NCI-H774 (cell line): ENCODE data around the gene DAPK2.
"Not testable (repeated sequence)": the region's sequence is repeated elsewhere in the genome, so short reads cannot be mapped to it uniquely, and the experiment has no call there.

Source experiments
- DNase-seq: peaks from one replicate; lab custom pipeline; 2025; lab: John Stamatoyannopoulos, UW

The DAPK2 gene

DNA sequence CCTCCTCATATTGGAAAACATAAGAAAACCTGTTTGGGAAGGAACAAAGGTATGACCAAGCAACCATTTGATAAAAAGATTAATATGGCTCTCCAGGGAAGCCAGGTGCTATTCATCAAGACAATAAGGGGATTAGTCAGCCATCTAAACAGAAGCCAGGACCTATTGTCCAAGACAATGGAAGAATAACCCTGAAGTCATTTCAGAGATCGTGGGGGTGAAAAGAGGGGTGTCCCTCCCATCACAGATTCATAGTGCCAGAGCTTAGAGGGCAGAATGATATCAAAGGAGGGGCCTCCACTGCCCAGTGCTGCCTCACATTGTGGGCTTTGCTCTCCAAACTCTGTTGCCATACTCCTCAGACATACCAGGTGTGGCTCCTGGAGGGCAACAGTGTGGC is 73.5 kb downstream of the DAPK2 start:
- DNase-seq: peak; percentile 25

DNA sequence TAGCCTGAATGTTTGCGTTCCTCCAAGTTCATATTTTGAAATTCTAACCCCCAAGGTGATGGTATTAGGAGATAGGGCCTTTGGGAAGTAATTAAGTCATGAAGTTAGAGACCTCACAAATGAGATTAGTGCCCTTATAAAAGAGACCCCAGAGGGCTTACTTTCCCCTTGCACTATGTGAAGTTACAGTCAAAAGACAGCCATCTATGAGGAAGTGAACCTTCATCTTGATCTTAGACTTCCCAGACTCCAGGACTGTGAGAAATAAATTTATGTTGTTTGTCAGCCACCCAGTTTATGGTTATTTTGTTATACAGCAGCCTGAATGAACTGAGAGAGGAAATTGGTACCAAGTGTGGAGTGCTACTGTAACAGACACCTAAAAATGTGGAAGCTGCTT is 74.4 kb downstream of the DAPK2 start:
- DNase-seq: no peak

DNA sequence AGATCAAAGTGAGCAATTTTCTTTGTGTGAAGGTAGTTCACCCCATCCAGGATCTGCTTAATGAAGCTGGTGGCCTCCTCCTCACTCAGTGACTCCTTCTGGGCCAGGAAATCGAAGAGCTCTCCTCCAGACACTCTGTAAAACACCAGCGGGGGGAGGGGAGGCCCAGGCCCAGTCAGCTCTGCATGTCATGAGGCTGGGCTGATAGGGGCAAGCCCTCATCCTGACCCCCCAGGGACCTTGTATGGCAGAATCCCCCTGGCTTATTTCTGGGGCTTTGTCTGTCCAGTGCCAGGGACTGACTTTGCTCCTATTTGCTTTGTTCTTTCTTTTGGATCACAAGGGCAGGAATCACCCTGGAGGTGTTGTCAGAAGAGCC is 74.9 kb downstream of the DAPK2 start:
- DNase-seq: no peak

DNA sequence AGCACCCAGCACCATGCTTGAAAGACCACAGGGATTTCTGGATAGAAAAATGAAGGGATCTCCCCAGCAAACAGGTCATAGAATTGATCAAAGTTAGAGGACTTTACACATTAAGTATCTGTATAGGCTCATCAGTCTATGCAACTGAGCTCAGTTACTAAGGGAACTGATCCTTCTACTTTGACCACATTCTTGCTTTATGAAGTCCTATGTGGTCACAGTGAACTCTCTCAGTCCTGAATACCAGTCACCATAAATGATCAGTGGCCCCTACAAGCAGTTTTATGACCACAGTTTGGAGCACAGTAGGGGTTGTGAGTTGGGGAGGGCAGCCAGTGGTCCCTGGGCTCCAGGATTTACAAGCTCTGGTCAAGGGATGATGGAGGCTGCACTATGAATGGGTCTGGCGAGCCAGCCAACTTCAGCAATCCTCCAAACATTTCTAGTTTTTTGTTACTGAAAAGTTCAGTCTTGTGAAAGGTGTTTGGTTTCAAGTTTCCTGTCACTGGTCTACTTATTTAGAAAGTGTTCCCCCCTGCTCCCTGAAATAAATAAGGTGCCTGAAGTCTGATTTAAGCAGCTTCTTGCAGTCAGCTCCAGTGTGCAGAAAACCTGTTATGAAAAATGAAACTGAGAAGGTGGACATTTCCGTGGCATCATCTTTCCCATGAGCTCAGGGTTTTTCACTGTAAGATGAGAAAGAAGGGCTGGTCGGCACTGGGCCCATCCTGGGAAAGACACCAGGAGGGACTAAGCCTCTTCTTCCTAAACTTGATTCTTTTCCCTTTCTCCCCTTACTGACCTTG is 75.5 kb downstream of the DAPK2 start:
- DNase-seq: no peak

DNA sequence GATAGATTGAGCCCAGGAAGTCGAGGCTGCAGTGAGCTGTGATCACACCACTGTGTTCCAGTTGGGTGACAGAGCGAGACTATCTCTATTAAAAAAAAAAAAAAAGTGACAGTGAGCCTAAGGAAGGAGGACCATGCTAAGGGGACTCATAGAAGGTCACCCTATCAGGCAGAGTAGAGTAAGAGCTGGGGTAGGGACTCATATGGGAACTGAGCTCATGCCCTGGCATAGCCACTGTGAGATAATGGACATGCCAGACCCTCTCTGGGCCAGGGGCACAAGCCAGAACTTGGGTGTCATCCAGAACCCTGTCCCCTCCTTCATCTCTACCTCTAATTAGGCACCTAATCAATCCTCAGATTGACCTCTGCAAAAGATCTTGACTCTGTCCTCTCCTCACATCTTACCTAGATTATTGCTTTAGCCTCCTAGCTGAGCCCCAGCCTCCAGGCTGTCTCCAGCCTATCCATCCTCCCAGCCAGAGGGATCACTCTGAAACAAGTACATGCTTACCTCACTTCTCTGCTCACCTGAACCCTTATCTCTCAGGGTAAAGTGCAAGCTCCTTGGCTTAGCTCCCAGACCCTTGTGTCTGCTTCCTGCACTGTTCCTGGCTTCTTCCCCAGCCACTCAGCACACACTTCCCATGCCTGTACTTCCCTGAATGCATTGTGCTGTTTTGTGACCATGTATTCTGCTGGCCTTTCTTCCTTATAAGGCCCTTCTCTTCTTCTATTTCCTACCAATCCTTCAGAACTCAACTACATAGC is 76.4 kb downstream of the DAPK2 start:
- no peak for DNase-seq

DNA sequence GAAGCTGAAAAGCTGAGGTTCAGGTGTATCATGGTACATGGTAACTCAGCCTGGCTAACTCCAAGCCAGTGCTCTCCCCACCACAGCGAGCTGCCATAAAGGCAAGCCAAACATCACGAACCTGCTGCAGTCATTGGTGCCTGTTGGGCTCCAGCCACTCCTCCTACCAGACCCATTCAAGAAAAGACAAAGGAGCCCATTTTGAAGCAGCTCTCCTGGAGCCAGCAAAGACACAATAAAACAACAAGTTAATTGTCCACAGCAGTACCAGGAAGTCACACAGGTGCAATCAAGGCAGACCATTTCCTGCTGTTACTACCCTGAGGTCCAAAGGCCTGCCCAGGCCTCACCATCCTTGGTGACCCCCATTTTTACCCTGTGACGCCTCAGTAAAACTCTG is 77.6 kb downstream of the DAPK2 start:
- DNase-seq: peak; percentile 26

DNA sequence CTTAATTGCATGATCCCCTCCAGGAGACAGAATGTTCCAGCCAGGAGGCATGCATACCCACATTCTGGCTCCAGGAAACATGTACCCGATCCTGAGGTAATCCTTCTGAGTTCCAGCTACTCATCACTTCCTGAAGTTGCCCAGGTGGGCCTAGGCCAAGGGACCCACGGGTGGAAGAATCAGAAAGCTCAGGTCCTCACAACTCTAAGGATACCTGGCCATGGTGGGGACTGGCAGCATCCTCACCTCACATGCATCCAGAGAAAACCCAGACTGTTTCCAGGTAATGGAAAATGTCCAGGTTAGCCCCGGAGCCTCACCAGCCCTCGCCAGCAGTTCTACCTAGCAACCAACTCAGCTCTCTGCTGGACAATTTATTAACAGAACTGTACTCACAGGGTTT is 78.2 kb downstream of the DAPK2 start:
- no peak for DNase-seq

DNA sequence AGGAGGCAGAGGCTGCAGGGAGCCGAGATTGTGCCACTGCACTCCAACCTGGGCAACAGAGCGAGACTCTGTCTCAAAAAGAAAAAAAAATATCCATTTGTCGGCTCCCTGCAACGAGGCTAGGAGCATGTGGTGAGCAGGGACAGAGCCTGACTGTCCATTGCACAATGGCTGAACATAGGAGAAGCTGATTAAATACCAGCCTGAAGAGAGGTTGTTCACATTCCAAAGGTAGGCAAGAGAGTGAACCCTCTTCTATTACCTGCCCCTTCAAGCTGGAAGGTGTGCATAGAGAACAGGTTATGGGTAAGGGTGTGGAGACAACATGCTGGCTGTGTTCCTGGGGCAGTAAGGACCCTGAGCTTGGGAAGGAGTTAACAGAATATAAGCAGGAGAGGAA is 78.7 kb downstream of the DAPK2 start:
- DNase-seq: no peak

DNA sequence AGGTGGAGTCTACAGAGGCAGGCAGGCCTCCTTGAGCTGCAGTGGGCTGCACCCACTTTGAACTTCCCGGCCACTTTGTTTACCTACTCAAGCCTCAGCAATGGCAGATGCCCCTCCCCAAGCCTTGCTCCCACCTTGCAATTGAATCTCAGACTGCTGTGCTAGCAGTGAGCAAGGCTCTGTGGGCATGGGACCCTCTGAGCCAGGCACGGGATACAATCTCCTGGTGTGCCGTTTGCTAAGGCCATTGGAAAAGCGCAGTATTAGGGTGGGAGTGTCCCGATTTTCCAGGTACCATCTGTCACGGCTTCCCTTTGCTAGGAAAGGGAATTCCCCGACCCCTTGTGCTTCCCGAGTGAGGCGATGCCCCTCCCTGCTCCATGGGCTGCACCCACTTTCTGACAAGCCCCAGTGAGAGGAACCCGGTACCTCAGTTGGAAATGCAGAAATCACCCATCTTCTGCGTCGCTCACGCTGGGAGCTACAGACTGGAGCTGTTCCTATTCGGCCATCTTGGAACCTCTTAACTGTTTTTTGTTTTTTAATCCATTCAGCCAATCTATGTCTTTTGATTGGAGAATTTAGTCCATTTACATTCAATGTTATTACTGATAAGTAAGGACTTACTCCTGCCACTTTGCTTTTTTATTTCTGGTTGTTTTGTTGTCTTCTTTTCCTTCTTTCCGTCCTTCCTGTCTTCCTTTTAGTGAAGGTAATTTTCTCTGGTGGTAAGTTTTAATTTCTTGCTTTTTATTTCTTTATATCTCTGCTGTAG is 83.2 kb downstream of the DAPK2 start:
- not testable (repeated sequence) for DNase-seq

DNA sequence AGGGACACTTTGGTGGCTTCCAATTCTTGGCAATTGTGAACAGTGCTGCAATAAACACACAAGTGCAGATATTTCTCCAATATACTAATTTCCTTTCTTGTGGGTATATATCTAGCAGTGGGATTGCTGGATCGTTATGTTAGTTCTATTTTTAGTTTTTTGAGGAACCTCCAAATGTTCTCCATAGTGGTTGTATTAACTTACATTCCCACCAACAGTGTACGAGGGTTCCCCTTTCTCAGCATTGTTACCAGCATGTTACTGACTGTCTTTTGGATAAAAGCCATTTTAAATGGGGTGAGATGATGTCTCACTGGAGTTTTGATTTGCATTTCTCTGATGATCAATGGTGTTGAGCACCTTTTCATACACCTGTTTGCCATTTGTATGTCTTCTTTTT is 92.8 kb downstream of the DAPK2 start:
- DNase-seq: no peak

DNA sequence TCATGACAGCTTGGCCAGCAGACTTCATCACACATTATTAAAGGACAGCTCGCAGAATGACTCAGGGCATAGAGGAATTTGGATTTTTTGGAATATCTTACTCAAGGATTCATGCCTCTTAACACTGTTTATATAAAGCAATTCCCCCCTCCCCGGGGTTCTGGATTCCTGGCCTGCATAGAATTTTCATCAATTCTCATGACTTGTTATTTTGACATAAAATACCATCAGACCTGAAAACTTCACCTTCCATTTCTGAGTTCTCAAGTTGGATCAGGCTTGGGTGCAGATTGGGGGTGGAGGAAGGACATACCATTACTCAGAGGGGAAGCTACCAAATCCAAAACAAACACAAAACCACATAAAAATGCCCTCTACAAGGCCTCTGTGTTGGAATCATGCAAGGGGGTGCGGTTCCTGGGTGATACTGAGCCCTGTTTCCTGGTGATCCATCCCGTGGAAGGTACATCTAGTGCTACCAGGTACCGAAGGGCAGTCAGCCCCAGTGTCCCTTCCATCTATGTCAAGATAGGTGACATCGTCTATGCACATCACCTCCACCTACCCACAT is 95.3 kb downstream of the DAPK2 start:
- DNase-seq: no peak

DNA sequence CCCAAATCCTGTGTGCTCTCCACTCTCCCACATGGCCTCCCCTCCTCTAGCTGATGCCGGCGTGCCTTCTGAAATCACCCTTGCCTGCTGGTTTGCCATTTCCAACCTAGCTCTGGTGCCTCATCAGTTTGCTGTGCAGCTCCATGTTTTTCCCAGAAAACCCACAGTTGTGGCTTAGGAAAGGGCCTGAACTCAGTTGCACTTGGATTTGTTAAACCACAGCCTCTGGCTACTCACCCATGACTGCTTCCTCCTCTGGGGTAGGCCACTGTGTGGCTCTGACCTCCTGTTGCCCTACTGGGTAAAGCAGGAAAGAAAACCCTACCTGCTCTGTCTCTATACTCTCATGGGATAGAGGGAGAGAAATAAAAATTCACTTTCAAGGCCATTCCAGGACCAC is 97.3 kb downstream of the DAPK2 start:
- no peak for DNase-seq

DNA sequence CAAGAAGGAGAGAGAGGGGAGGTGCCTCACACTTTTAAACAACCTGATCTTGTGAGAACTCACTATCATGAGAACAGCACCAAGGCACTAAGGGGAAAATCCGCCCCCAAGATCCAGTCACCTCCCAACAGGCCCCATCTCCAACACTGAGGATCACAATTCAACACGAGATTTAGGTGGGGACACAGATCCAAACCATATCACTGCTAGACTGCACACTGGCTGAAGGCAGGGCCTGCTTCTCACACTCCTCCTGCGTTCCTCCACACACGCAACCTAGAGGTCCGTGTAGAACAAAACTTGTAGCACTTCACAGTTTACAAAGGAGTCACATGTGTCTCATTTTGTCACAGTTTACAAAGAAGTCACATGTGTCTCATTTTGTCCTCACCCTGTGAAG is 97.8 kb downstream of the DAPK2 start:
- DNase-seq: no peak

DNA sequence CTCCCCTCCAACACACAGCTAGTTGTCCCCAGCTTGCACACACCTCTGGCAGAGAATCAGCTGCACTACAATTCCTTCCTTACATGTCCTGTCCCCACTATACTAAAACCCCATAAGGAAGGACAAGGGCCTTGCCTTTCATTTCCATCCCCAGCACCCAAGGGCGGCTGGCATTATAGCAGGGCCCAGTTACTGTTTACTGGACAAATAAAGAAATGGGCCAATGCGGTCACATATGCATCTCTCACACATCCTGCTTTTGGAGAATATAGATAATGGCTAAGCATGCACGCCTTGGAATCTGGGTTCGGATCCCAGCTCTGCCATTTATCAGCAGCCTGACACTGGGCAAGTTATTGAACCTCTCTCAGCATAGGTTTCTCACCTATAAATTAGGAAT is 99.1 kb downstream of the DAPK2 start:
- no peak for DNase-seq

DNA sequence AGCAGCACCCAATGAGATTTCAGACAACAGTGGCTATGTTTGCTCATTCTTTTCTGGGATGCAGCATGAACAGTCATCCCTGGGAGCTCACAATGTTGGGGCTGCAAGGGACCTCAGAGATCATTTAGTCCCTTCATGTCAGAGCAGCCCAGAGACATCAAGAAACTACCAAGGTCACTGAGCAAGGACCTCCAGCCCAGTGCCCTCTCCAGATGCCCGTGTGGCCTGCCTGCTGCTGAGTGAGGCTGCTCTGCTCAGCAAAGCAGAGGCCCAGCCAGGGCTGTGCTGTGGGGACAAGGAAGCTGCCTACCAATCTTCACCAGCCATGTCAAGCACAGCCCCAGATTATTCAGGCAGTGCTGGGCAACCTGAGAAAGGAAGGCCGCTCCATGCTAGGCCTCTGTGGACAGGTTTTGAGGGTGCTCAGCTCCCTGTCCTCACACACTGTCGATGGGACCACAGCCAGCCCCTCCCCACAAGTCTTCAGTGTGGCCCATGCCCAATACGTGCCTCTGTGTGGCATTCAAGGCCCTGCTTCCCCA is 99.7 kb downstream of the DAPK2 start:
- no peak for DNase-seq

DNA sequence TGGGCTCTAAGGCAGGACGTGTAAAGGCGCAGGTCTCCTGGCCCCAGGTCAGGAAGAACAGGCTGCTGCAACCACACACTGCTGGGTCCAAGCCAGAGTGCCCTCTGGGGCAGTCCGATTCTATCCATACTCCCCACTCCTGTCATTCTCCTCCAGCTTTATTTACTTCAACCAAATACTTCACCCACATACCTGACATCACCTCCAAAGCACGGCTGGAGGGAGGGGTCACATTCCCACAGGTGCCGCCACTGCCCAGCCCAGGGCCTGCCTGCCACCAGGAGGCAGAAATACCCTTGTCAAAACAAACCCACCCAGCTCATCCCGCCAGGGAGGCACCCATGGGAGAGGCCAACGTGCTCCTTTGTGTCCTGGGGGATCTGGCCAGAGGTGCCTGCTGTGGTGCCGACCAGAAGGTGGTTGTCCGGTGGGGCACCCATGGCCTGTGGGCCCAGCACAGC is 100.4 kb downstream of the DAPK2 start:
- no peak for DNase-seq

DNA sequence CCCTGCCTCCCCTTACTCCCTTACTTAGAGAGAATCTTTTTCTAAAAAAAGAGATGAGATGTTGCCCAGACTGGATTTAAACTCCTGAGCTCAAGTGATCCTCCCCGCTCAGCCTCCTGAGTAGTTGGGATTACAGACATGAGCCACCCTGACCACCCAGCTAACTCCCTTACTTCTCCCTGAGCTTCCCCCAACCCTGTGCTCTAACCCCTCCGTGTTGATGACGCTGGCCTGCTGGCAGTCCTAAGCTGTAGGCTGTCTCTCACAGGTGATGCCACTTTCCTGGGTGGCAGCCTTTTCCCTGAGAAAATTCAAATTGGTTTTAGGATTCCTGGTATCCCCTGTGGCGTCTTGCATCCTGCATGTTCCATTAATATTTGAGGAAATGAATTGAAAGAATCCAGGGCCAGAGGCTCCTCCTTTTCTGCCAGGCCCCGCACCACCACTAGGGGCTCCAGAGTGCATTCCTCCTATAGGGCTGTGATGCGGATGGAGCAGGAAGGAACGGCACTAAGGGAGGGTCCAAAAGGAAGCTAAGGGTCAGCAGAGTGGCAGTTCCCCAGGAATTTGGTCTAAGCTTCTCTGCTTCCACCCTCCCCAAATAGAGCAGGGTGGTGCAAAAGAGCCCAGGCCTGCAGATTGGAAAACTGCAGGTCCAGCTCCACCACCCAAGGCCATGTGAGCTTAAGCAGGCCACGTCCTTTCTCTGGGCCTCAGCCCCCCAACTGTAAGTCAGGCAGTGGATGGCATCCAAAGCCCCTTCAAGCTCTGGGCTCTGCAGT is 101.1 kb downstream of the DAPK2 start:
- peak; percentile 37 for DNase-seq

DNA sequence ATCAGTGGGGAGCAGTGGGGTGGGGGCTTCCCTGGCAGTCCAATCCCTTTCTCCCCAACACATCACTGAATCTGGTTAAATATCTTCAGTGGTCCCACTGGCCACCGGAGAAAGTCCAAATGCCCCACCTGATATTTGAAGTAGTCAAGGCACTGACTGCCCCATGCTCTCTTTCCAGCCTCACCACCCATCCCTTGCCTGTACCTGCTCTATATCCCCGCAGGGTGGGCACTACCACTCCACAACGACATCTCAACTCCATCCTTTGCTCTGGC is 101.7 kb downstream of the DAPK2 start:
- DNase-seq: no peak

DNA sequence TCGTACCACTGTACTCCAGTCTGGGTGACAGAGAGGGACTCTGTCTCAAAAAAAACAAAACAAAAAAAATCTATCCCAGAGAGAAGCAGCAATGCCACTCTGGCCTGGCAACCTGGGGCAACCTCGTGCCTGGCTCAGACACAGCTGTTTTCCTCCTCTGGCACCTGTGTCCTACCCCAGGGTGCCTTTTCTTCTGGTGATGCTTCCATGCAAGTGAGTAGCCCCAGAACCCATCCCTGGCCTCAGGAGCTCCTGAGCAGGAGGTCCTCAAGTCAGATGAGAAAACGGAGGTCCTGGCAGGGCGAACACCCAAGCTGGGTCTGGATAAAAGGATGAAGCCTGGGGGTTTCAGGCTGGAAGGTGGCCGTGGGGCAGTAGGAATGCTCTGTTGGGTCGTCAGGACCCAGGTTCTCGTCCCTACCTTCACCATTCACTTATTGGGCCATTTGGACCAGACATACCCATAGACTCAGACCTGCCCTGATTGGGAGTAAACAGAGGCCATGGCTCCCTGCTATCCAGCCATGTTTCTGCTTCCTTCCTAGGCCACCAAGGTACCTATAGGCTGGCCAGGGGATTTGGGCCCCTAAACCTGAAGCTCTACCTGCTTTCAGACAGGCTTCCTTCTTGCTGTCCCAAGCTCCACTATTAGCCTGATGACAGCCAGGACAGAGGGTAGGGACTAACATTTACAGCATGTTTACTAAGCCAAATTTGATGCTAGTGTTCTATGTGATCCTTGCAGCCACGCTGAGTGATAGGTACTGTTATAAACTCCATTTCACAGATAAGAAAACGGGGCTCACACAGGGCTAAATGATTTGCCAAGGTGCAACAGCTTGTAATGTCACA is 102.2 kb downstream of the DAPK2 start:
- DNase-seq: no peak

DNA sequence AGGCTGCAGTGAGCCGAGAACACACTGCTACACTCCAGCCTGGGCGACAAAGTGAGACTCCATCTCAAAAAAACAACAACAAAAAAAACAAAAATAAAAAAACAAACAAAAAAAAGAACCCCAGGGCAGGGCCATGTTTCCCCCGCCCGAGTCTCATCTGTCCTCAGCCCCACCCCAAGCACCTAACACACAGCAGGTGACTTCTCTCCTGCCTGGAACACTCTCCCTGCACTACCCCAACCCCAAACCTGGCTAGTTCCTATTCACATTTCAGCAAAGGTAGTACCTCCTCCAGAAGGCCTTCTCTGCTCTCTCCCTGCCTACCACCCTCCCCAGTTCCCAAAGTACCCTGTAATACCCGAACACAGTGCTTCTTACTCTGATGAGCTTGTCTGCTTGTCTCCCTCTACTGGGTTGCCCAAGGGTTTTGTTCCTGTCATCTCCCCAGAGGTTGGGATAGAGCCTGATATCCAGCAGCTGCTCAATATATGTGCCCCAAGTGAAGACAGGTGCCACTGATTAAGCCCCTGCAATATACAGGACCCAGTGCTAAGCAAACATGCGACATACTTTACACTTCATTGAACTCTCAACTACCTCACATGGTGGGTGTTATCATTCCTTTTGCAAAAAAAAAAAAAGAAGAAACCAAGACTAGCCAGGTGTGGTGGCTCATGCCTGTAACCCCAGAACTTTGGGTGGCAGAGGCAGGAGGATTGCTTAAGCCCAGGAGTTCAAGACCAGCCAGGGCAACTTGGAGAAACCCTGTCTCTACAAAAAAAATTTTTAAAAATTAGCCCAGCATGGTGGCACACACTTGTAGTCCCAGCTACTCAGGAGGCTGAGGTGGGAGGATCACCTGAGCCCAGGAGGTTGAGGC is 103.6 kb downstream of the DAPK2 start:
- no peak for DNase-seq
